PC-3 (cell line): ENCODE measurements around the gene TTC21B. TPM values are rescaled to one million over a fixed set of nuclear protein-coding genes. Genes with fewer than 3 reads are reported as not detected.

Experiments used
- ATAC-seq: fragments of 200-7000 bp; cut with Tn5 transposase; 2 replicates; pipeline ENCODE4 v1.9.1; 2020; ENCODE audit warnings: mild to moderate bottlenecking, moderate library complexity
- BruUV-seq: library from RNA; stranded (reverse); fragments of 400-500 nt; replicated peaks from 2 replicates; lab custom pipeline; 2021; lab: Mats Ljungman, UMichigan
- CTCF ChIA-PET: fragments of 300-600 bp; sonication (Branson Sonifier 250); formaldehyde crosslinking; loops from one replicate; lab custom pipeline; 2022; ENCODE audit warnings: antibody characterized with exemption; lab: Charles Lee
- POLR2A ChIA-PET: fragments of 300-600 bp; sonication (Branson Sonifier 250); formaldehyde crosslinking; loops from one replicate; lab custom pipeline; 2022; ENCODE audit warnings: antibody characterized with exemption; ENCODE audit not compliant: unreplicated experiment; lab: Charles Lee
- DNase-seq: peaks from one replicate; pipeline ENCODE4 v3.0.0-alpha.2; 2015
- H2AFZ ChIP-seq: fragments of 300-600 bp; sonication (generic); 2 replicates; pipeline ENCODE4 v1.6.0; 2016; ENCODE audit warnings: antibody characterized with exemption, low read length
- H3F3A ChIP-seq: fragments of 300-600 bp; sonication (generic); one replicate; pipeline ENCODE4 v1.6.0; 2017; ENCODE audit warnings: antibody characterized with exemption, low read length, control low read depth, mild to moderate bottlenecking; ENCODE audit not compliant: unreplicated experiment
- H3K27ac ChIP-seq: fragments of 300-600 bp; sonication (generic); 2 replicates; pipeline ENCODE4 v1.5.1; 2016; ENCODE audit warnings: mild to moderate bottlenecking, low read length
- H3K27me3 ChIP-seq: fragments of 300-600 bp; sonication (generic); 2 replicates; pipeline ENCODE4 v1.6.1; 2016; ENCODE audit warnings: low read length, mixed read lengths
- H3K36me3 ChIP-seq: fragments of 300-600 bp; sonication (generic); 2 replicates; pipeline ENCODE4 v1.6.1; 2016; ENCODE audit warnings: low read depth, mixed run types, low read length, mixed read lengths
- H3K4me1 ChIP-seq: fragments of 300-600 bp; sonication (generic); 2 replicates; pipeline ENCODE4 v1.5.1; 2016; ENCODE audit warnings: low read length; ENCODE audit not compliant: insufficient read depth
- H3K4me2 ChIP-seq: fragments of 300-600 bp; sonication (generic); 2 replicates; pipeline ENCODE4 v1.6.0; 2016; ENCODE audit warnings: low read length
- H3K4me3 ChIP-seq: fragments of 300-600 bp; sonication (generic); 2 replicates; pipeline ENCODE4 v1.5.1; 2016; ENCODE audit warnings: mild to moderate bottlenecking, low read length, mixed read lengths
- H3K79me2 ChIP-seq: fragments of 300-600 bp; sonication (generic); 2 replicates; pipeline ENCODE4 v1.6.1; 2017; ENCODE audit warnings: low read length, mixed read lengths
- H3K9ac ChIP-seq: fragments of 300-600 bp; sonication (generic); 2 replicates; pipeline ENCODE4 v1.6.0; 2016; ENCODE audit warnings: mild to moderate bottlenecking, low read length
- H3K9me2 ChIP-seq: fragments of 300-600 bp; sonication (generic); replicated peaks from 2 replicates; pipeline ENCODE4 v1.6.1; 2016; ENCODE audit warnings: mixed run types, low read length, mixed read lengths
- H3K9me3 ChIP-seq: fragments of 300-600 bp; sonication (generic); 2 replicates; pipeline ENCODE4 v1.6.1; 2016; ENCODE audit warnings: low read length, mixed read lengths
- H4K20me1 ChIP-seq: fragments of 300-600 bp; sonication (generic); 2 replicates; pipeline ENCODE4 v1.6.1; 2016; ENCODE audit warnings: low read length, mixed read lengths
- CTCF ChIP-seq: fragments of 300-600 bp; sonication (generic); conservative IDR thresholded peaks from 2 replicates; pipeline ENCODE4 v1.5.1; 2017; ENCODE audit warnings: antibody characterized with exemption, low read depth, mild to moderate bottlenecking, low read length
- EZH2 ChIP-seq: fragments of 300-600 bp; sonication (generic); IDR thresholded peaks from one replicate; pipeline ENCODE4 v1.6.1; 2017; ENCODE audit warnings: antibody characterized with exemption, mild to moderate bottlenecking, low read length; ENCODE audit not compliant: unreplicated experiment
- EZH2phosphoT487 ChIP-seq: fragments of 300-600 bp; sonication (generic); IDR thresholded peaks from 2 replicates; pipeline ENCODE4 v1.6.1; 2018; ENCODE audit warnings: mild to moderate bottlenecking, antibody characterized with exemption, low read length, borderline replicate concordance
- intact Hi-C: fragments of 100-400 bp; cut with micrococcal nuclease; formaldehyde crosslinking; loops from 2 replicates; pipeline ENCODE4 v1.9.0; 2023
- total RNA-seq: library from RNA; depleted of rRNA; stranded (reverse); fragments of >200 nt; gene quantifications from 2 replicates; pipeline ENCODE4 v1.2.3, GENCODE V29; 2014

Gene TTC21B
- total RNA-seq, 1 experiment from 2014 or later, result 35.5 TPM

- Histone ChIP-seq H3K9ac (no peak overlapping the region), H2AFZ (no peak overlapping the region), H3K27ac (no peak overlapping the region), H3K4me2 (no peak overlapping the region), H3K27me3 (no peaks in the 10 kb centered on the region), H4K20me1 (no peaks in the 10 kb centered on the region), H3F3A (no peaks in the 10 kb centered on the region), H3K9me2 (no peaks in the 10 kb centered on the region), H3K4me3 (no peak overlapping the region), H3K9me3 (no peaks in the 10 kb centered on the region), H3K4me1 (no peaks in the 10 kb centered on the region), H3K79me2 (no peaks in the 10 kb centered on the region), H3K36me3 (peaks cover 31% of the 10 kb centered on the region)
- no peak for DNase-seq
- BruUV-seq, result no TSS peak
- ATAC-seq, result no peak
- TF ChIP-seq EZH2 (no peak), EZH2phosphoT487 (no peak), CTCF (no peak)
- POLR2A ChIA-PET, result no interaction called here
- CTCF ChIA-PET, result no interaction called here
- intact Hi-C loops, result no loop called here
Observed at GRCh38 chr2:165941827-165942226, 11.7 kb downstream of the TTC21B start.

DNA sequence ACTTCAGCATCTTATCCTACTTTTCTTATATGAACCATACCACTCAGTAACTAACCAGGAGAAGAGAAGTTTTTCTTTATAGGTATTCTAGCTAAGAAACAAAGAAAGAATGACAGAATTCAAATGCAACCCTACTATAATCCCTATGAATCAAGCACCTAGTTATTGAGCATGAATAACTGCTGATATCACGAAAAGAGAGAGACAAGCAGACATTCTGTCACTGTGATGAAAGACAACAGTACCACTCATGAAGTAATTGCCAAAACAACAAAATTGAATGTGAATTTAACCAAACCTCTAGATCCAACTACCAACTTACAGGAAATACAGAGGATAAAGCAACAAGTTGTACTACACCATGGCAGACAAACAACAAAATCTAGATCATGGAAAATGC is 15.3 kb downstream of the TTC21B start:
- Histone ChIP-seq H3K27ac (no peak overlapping the region), H3K4me3 (no peak overlapping the region), H3K9ac (no peak overlapping the region), H3K27me3 (no peaks in the 10 kb centered on the region), H2AFZ (no peak overlapping the region), H3K9me2 (no peaks in the 10 kb centered on the region), H3F3A (no peaks in the 10 kb centered on the region), H4K20me1 (no peaks in the 10 kb centered on the region), H3K4me1 (no peaks in the 10 kb centered on the region), H3K79me2 (no peaks in the 10 kb centered on the region), H3K9me3 (no peaks in the 10 kb centered on the region), H3K4me2 (no peak overlapping the region), H3K36me3 (peaks cover 19% of the 10 kb centered on the region)
- intact Hi-C loops, result no loop called here
- ChIA-PET CTCF (no interaction called here), POLR2A (no interaction called here)
- BruUV-seq, result no TSS peak
- ATAC-seq (no peak), DNase-seq (no peak)
- TF ChIP-seq EZH2 (no peak), EZH2phosphoT487 (no peak), CTCF (no peak)

DNA sequence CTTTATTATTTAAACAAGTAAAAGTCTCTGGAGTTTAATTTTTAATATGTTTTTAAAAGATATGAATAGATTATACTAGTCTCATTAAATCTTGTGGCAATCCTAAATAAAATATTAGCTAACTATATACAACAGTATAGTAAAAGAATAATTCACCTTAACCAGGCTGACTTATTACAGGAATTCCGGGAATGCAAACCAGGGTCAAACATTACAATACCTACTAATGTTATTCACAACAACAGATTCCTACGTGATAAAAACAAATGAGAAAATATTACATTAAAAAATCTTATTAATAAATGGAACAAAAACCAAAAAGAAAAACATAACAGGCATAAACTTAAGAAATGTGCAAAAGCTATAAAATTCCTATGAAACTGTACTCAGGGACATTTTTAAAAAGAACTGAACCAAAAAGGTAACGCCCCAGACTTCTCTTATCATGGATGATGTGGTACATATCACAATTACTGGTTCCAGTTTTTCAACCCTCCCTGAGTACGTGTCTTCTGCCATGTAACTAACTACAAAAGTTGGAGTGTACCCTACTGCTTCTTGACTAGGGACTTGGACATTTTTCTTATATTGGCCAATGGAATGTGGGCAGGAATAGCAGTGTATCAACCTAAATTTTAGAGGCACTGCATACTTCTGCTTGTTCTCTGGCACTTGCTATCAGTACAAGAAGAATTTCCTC is 20.2 kb downstream of the TTC21B start:
- no peak for TF ChIP-seq CTCF
- no peak for TF ChIP-seq EZH2phosphoT487
- TF ChIP-seq EZH2, result no peak
- Histone ChIP-seq H3K4me3 (no peak overlapping the region), H2AFZ (no peak overlapping the region), H3K9me2 (no peaks in the 10 kb centered on the region), H3K79me2 (no peaks in the 10 kb centered on the region), H3K9ac (no peak overlapping the region), H3K36me3 (peaks cover 31% of the 10 kb centered on the region; the same call in 1 of the 2 replicates), H3K4me2 (no peak overlapping the region), H3K9me3 (no peaks in the 10 kb centered on the region), H4K20me1 (no peaks in the 10 kb centered on the region), H3K27me3 (no peaks in the 10 kb centered on the region), H3F3A (no peaks in the 10 kb centered on the region), H3K4me1 (no peaks in the 10 kb centered on the region), H3K27ac (no peak overlapping the region)
- no peak for ATAC-seq
- CTCF ChIA-PET, result no interaction called here
- POLR2A ChIA-PET, result no interaction called here
- no TSS peak for BruUV-seq
- DNase-seq, result no peak
- intact Hi-C loops, result no loop called here
